ENCODE data around the gene MOCS1.

MOCS1 gene

GRCh38 chr6:39962831-39963230, 28.6 kb upstream of the MOCS1 start:
- Histone ChIP-seq H3K4me3 (ENCODE audit: control insufficient read depth in 1 of 7, extremely low read depth in 1 of 7, insufficient read depth in 4 of 7, low read depth in 2 of 7, low read length in 6 of 7) (no peak overlapping the region), H3K27me3 (replicated peaks in 2 of 5; ENCODE audit: control insufficient read depth in 4 of 5, insufficient read depth in 5 of 5, low read length in 4 of 5) (peaks cover 2 to 10% (median 4%) of the 10 kb centered on the region in 5 experiments), H3K36me3 (ENCODE audit: control insufficient read depth in 4 of 4, insufficient read depth in 4 of 4, low read length in 3 of 4) (no peaks in the 10 kb centered on the region), H3K27ac (ENCODE audit: insufficient read depth in 1 of 2, low read depth in 1 of 2, low read length in 2 of 2, poor library complexity in 1 of 2, severe bottlenecking in 2 of 2) (no peak overlapping the region), H3K4me1 (ENCODE audit: control extremely low read depth in 1 of 4, control insufficient read depth in 4 of 4, insufficient read depth in 4 of 4, low read length in 3 of 4) (no peaks in the 10 kb centered on the region), H3K9me3 (ENCODE audit: control extremely low read depth in 1 of 5, control insufficient read depth in 4 of 5, insufficient read depth in 2 of 5, low read depth in 1 of 5, low read length in 4 of 5) (no peaks in the 10 kb centered on the region)
- no peak for DNase-seq
- CTCF ChIA-PET: no interaction called here
- POLR2A ChIA-PET: interaction anchor here (0.6 kb wide), 1 partner anchor 8 kb away, joined by 3 read pairs; no protein-coding TSS in a partner anchor
- 88% methylated on average over 2 of the region's 4 CpGs for WGBS (ENCODE audit: insufficient coverage)

DNA sequence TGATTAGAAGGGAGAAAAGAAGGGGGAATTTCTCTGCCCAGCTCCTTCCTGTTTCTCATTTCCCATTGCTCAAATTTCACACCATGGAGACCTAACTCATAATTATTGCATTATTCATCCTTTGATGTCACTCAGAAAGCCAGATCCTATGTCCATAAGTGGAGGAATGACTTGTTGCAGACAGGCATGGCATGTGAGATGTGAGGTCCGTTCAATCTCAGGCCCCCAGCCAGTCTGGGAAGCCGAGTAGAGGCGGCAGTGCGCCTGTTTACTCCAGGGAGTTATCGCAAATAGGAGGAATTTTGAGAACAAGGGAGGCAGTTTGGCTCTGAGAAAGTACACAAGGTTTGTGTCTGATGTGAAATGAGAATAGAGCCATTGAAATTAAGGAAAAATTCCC, 26.9 kb upstream of the MOCS1 start:
- no peaks in the 10 kb centered on the region for H3K36me3 ChIP-seq (ENCODE audit: control insufficient read depth in 4 of 4, insufficient read depth in 4 of 4, low read length in 3 of 4)
- H3K27me3 ChIP-seq (replicated peaks in 2 of 5; ENCODE audit: control insufficient read depth in 4 of 5, insufficient read depth in 5 of 5, low read length in 4 of 5): peaks cover 0 to 10% (median 4%) of the 10 kb centered on the region in 5 experiments
- peaks cover 0 to 3% (median 0%) of the 10 kb centered on the region in 5 experiments for H3K9me3 ChIP-seq (ENCODE audit: control extremely low read depth in 1 of 5, control insufficient read depth in 4 of 5, insufficient read depth in 2 of 5, low read depth in 1 of 5, low read length in 4 of 5)
- H3K27ac ChIP-seq (ENCODE audit: insufficient read depth in 1 of 2, low read depth in 1 of 2, low read length in 2 of 2, poor library complexity in 1 of 2, severe bottlenecking in 2 of 2): no peak overlapping the region
- ChIA-PET POLR2A (no interaction called here), CTCF (no interaction called here)
- no peak overlapping the region for H3K4me3 ChIP-seq (ENCODE audit: control insufficient read depth in 1 of 7, extremely low read depth in 1 of 7, insufficient read depth in 4 of 7, low read depth in 2 of 7, low read length in 6 of 7)
- 85% methylated on average over 5 of the region's 5 CpGs for WGBS (ENCODE audit: insufficient coverage)
- no peaks in the 10 kb centered on the region for H3K4me1 ChIP-seq (ENCODE audit: control extremely low read depth in 1 of 4, control insufficient read depth in 4 of 4, insufficient read depth in 4 of 4, low read length in 3 of 4)
- DNase-seq: no peak

- H3K27ac ChIP-seq (ENCODE audit: insufficient read depth in 1 of 2, low read depth in 1 of 2, low read length in 2 of 2, poor library complexity in 1 of 2, severe bottlenecking in 2 of 2): no peak overlapping the region
- H3K4me3 ChIP-seq (ENCODE audit: control insufficient read depth in 1 of 7, extremely low read depth in 1 of 7, insufficient read depth in 4 of 7, low read depth in 2 of 7, low read length in 6 of 7): no peak overlapping the region
- H3K9me3 ChIP-seq (ENCODE audit: control extremely low read depth in 1 of 5, control insufficient read depth in 4 of 5, insufficient read depth in 2 of 5, low read depth in 1 of 5, low read length in 4 of 5): peaks cover 0 to 3% (median 0%) of the 10 kb centered on the region in 5 experiments
- POLR2A ChIA-PET: no interaction called here
- H3K4me1 ChIP-seq (ENCODE audit: control extremely low read depth in 1 of 4, control insufficient read depth in 4 of 4, insufficient read depth in 4 of 4, low read length in 3 of 4): no peaks in the 10 kb centered on the region
- H3K36me3 ChIP-seq (ENCODE audit: control insufficient read depth in 4 of 4, insufficient read depth in 4 of 4, low read length in 3 of 4): no peaks in the 10 kb centered on the region
- H3K27me3 ChIP-seq (replicated peaks in 2 of 5; ENCODE audit: control insufficient read depth in 4 of 5, insufficient read depth in 5 of 5, low read length in 4 of 5): peaks cover 0 to 4% (median under 1%) of the 10 kb centered on the region in 5 experiments
- no peak for DNase-seq
- 93% methylated on average over 2 of the region's 2 CpGs for WGBS (ENCODE audit: insufficient coverage)
- CTCF ChIA-PET: no interaction called here
Measured at GRCh38 chr6:39958947-39959346, 24.7 kb upstream of the MOCS1 start.

- H3K27ac ChIP-seq (ENCODE audit: insufficient read depth in 1 of 2, low read depth in 1 of 2, low read length in 2 of 2, poor library complexity in 1 of 2, severe bottlenecking in 2 of 2): no peak overlapping the region
- no CpG with 5 or more reads among the region's 4 CpGs for WGBS (ENCODE audit: insufficient coverage)
- H3K9me3 ChIP-seq (ENCODE audit: control extremely low read depth in 1 of 5, control insufficient read depth in 4 of 5, insufficient read depth in 2 of 5, low read depth in 1 of 5, low read length in 4 of 5): peaks cover 0 to 3% (median 0%) of the 10 kb centered on the region in 5 experiments
- H3K4me3 ChIP-seq (ENCODE audit: control insufficient read depth in 1 of 7, extremely low read depth in 1 of 7, insufficient read depth in 4 of 7, low read depth in 2 of 7, low read length in 6 of 7): no peak overlapping the region
- no peaks in the 10 kb centered on the region for H3K36me3 ChIP-seq (ENCODE audit: control insufficient read depth in 4 of 4, insufficient read depth in 4 of 4, low read length in 3 of 4)
- peaks cover 0 to 3% (median 0%) of the 10 kb centered on the region in 5 experiments for H3K27me3 ChIP-seq (replicated peaks in 2 of 5; ENCODE audit: control insufficient read depth in 4 of 5, insufficient read depth in 5 of 5, low read length in 4 of 5)
- ChIA-PET CTCF (no interaction called here), POLR2A (no interaction called here)
- H3K4me1 ChIP-seq (ENCODE audit: control extremely low read depth in 1 of 4, control insufficient read depth in 4 of 4, insufficient read depth in 4 of 4, low read length in 3 of 4): no peaks in the 10 kb centered on the region
- no peak for DNase-seq
Measured at GRCh38 chr6:39956936-39957335, 22.7 kb upstream of the MOCS1 start.

- Histone ChIP-seq H3K27ac (ENCODE audit: insufficient read depth in 1 of 2, low read depth in 1 of 2, low read length in 2 of 2, poor library complexity in 1 of 2, severe bottlenecking in 2 of 2) (no peak overlapping the region), H3K4me1 (ENCODE audit: control extremely low read depth in 1 of 4, control insufficient read depth in 4 of 4, insufficient read depth in 4 of 4, low read length in 3 of 4) (no peaks in the 10 kb centered on the region), H3K4me3 (ENCODE audit: control insufficient read depth in 1 of 7, extremely low read depth in 1 of 7, insufficient read depth in 4 of 7, low read depth in 2 of 7, low read length in 6 of 7) (no peak overlapping the region), H3K36me3 (ENCODE audit: control insufficient read depth in 4 of 4, insufficient read depth in 4 of 4, low read length in 3 of 4) (no peaks in the 10 kb centered on the region), H3K9me3 (ENCODE audit: control extremely low read depth in 1 of 5, control insufficient read depth in 4 of 5, insufficient read depth in 2 of 5, low read depth in 1 of 5, low read length in 4 of 5) (peaks cover 0 to 3% (median 0%) of the 10 kb centered on the region in 5 experiments), H3K27me3 (replicated peaks in 2 of 5; ENCODE audit: control insufficient read depth in 4 of 5, insufficient read depth in 5 of 5, low read length in 4 of 5) (peaks cover 0 to 6% (median 0%) of the 10 kb centered on the region in 5 experiments)
- DNase-seq: no peak
- ChIA-PET CTCF (no interaction called here), POLR2A (no interaction called here)
- WGBS (ENCODE audit: insufficient coverage): 100% methylated on average over 2 of the region's 2 CpGs
Measured at GRCh38 chr6:39953076-39953618, 18.9 kb upstream of the MOCS1 start.

GRCh38 chr6:39952167-39952566, 17.9 kb upstream of the MOCS1 start:
- DNase-seq: no peak
- ChIA-PET CTCF (no interaction called here), POLR2A (no interaction called here)
- H3K9me3 ChIP-seq (ENCODE audit: control extremely low read depth in 1 of 5, control insufficient read depth in 4 of 5, insufficient read depth in 2 of 5, low read depth in 1 of 5, low read length in 4 of 5): peaks cover 0 to 3% (median 0%) of the 10 kb centered on the region in 5 experiments
- no peak overlapping the region for H3K27ac ChIP-seq (ENCODE audit: insufficient read depth in 1 of 2, low read depth in 1 of 2, low read length in 2 of 2, poor library complexity in 1 of 2, severe bottlenecking in 2 of 2)
- H3K27me3 ChIP-seq (replicated peaks in 2 of 5; ENCODE audit: control insufficient read depth in 4 of 5, insufficient read depth in 5 of 5, low read length in 4 of 5): peaks cover 0 to 6% (median 0%) of the 10 kb centered on the region in 5 experiments
- no peaks in the 10 kb centered on the region for H3K36me3 ChIP-seq (ENCODE audit: control insufficient read depth in 4 of 4, insufficient read depth in 4 of 4, low read length in 3 of 4)
- WGBS (ENCODE audit: insufficient coverage): 98% methylated on average over 4 of the region's 4 CpGs
- no peak overlapping the region for H3K4me3 ChIP-seq (ENCODE audit: control insufficient read depth in 1 of 7, extremely low read depth in 1 of 7, insufficient read depth in 4 of 7, low read depth in 2 of 7, low read length in 6 of 7)
- no peaks in the 10 kb centered on the region for H3K4me1 ChIP-seq (ENCODE audit: control extremely low read depth in 1 of 4, control insufficient read depth in 4 of 4, insufficient read depth in 4 of 4, low read length in 3 of 4)

- POLR2A ChIA-PET: no interaction called here
- CTCF ChIA-PET: interaction anchor here (0.5 kb wide), 1 partner anchor 415 kb away, joined by 5 read pairs; no protein-coding TSS in a partner anchor
- H3K4me3 ChIP-seq (ENCODE audit: control insufficient read depth in 1 of 7, extremely low read depth in 1 of 7, insufficient read depth in 4 of 7, low read depth in 2 of 7, low read length in 6 of 7): no peak overlapping the region
- no peaks in the 10 kb centered on the region for H3K36me3 ChIP-seq (ENCODE audit: control insufficient read depth in 4 of 4, insufficient read depth in 4 of 4, low read length in 3 of 4)
- no peaks in the 10 kb centered on the region for H3K4me1 ChIP-seq (ENCODE audit: control extremely low read depth in 1 of 4, control insufficient read depth in 4 of 4, insufficient read depth in 4 of 4, low read length in 3 of 4)
- peaks cover 0 to 3% (median 0%) of the 10 kb centered on the region in 5 experiments for H3K9me3 ChIP-seq (ENCODE audit: control extremely low read depth in 1 of 5, control insufficient read depth in 4 of 5, insufficient read depth in 2 of 5, low read depth in 1 of 5, low read length in 4 of 5)
- 89% methylated on average over 1 of the region's 1 CpG for WGBS (ENCODE audit: insufficient coverage)
- peaks cover 0 to 6% (median 0%) of the 10 kb centered on the region in 5 experiments for H3K27me3 ChIP-seq (replicated peaks in 2 of 5; ENCODE audit: control insufficient read depth in 4 of 5, insufficient read depth in 5 of 5, low read length in 4 of 5)
- no peak overlapping the region for H3K27ac ChIP-seq (ENCODE audit: insufficient read depth in 1 of 2, low read depth in 1 of 2, low read length in 2 of 2, poor library complexity in 1 of 2, severe bottlenecking in 2 of 2)
- no peak for DNase-seq
Measured at GRCh38 chr6:39951716-39952115, 17.5 kb upstream of the MOCS1 start.

Measured in common myeloid progenitor, CD34-positive (primary cell).